Astrocyte of the spinal cord (primary cell): ENCODE results near the gene TMEM88.

Experiments used
- DNase-seq: peaks from one replicate; pipeline ENCODE4 v3.0.0; 2011; ENCODE audit warnings: low read depth, low spot score
- H3K4me3 ChIP-seq: 2 replicates; pipeline ENCODE4 v1.5.1; 2011; ENCODE audit warnings: low read depth, mild to moderate bottlenecking, low read length, moderate library complexity
- CTCF ChIP-seq: IDR thresholded peaks from 2 replicates; pipeline ENCODE4 v1.5.1; 2012; ENCODE audit warnings: low read depth, mild to moderate bottlenecking, low read length, inconsistent platforms
- in situ Hi-C: cut with HindIII; loops from 2 replicates; pipeline ENCODE4 v1.10.0; 2017; ENCODE audit warnings: low sequenced_read_pairs

TMEM88 gene

GRCh38 chr17:7846765-7847661, 7.9 kb upstream of the TMEM88 start:
- in situ Hi-C loops, result no loop called here
- TF ChIP-seq CTCF, result no peak
- DNase-seq, result no peak
- no peak overlapping the region for H3K4me3 ChIP-seq

- DNase-seq, result no peak
- in situ Hi-C loops, result no loop called here
- TF ChIP-seq CTCF, result no peak
- no peak overlapping the region for H3K4me3 ChIP-seq
These were observed 6.7 kb upstream of the TMEM88 start for GRCh38 chr17:7848131-7848579.

DNA sequence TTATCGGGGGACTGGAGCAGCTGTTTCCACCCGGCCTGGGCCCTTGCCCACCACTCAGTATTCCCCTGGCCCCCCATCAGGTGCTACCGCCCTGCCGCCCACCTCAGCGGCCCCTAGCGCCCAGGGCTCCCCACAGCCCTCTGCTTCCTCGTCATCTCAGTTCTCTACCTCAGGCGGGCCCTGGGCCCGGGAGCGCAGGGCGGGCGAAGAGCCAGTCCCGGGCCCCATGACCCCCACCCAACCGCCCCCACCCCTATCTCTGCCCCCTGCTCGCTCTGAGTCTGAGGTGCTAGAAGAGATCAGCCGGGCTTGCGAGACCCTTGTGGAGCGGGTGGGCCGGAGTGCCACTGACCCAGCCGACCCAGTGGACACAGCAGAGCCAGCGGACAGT, 6.1 kb upstream of the TMEM88 start:
- no peak overlapping the region for H3K4me3 ChIP-seq
- in situ Hi-C loops, result no loop called here
- DNase-seq, result no peak

GRCh38 chr17:7849130-7849750, 5.6 kb upstream of the TMEM88 start:
- in situ Hi-C loops, result no loop called here
- no peak for TF ChIP-seq CTCF
- no peak overlapping the region for H3K4me3 ChIP-seq
- no peak for DNase-seq

More for the DNA sequence above, 6.1 kb upstream of the TMEM88 start:
- TF ChIP-seq CTCF, result no peak

GRCh38 chr17:7849751-7850504, 4.9 kb upstream of the TMEM88 start:
- no peak for DNase-seq
- in situ Hi-C loops, result no loop called here
- no peak for TF ChIP-seq CTCF
- no peak overlapping the region for H3K4me3 ChIP-seq

- no peak for TF ChIP-seq CTCF
- no peak for DNase-seq
- H3K4me3 ChIP-seq, result no peak overlapping the region
- in situ Hi-C loops, result no loop called here
These were observed 4.0 kb upstream of the TMEM88 start for GRCh38 chr17:7850701-7851437.
